DMS 273 treated with DMSO at 0.1 percent for 48 hours (cell line): ENCODE data around the gene CELA3A.
"Not testable (repeated sequence)": the region's sequence is repeated elsewhere in the genome, so short reads cannot be mapped to it uniquely, and the experiment has no call there.

Experiments used
- DNase-seq: peaks from one replicate; lab custom pipeline; 2025; lab: John Stamatoyannopoulos, UW

The CELA3A gene

GRCh38 chr1:21981253-21981652, 20.2 kb upstream of the CELA3A start:
- DNase-seq = not testable (repeated sequence)

- not testable (repeated sequence) for DNase-seq
Measured at GRCh38 chr1:21982122-21982521, 19.3 kb upstream of the CELA3A start.

GRCh38 chr1:21983539-21983938, 17.9 kb upstream of the CELA3A start:
- DNase-seq = not testable (repeated sequence)

GRCh38 chr1:21985893-21986292, 15.6 kb upstream of the CELA3A start:
- not testable (repeated sequence) for DNase-seq

- not testable (repeated sequence) for DNase-seq
Measured at GRCh38 chr1:21986386-21986785, 15.1 kb upstream of the CELA3A start.

- not testable (repeated sequence) for DNase-seq
Measured at GRCh38 chr1:21989672-21990393, 11.6 kb upstream of the CELA3A start.

GRCh38 chr1:21992186-21992585, 9.3 kb upstream of the CELA3A start:
- DNase-seq = not testable (repeated sequence)

- not testable (repeated sequence) for DNase-seq
Measured at GRCh38 chr1:21994716-21995115, 6.7 kb upstream of the CELA3A start.

- not testable (repeated sequence) for DNase-seq
Measured at GRCh38 chr1:21996663-21996970, 4.8 kb upstream of the CELA3A start.

GRCh38 chr1:21997891-21998623, 3.4 kb upstream of the CELA3A start:
- DNase-seq = not testable (repeated sequence)

- DNase-seq = not testable (repeated sequence)
Measured at GRCh38 chr1:21998624-21999294, 2.7 kb upstream of the CELA3A start.

- peak; percentile 73 for DNase-seq
Measured at GRCh38 chr1:21999645-22000044, 1.8 kb upstream of the CELA3A start.

- DNase-seq = not testable (repeated sequence)
Measured at GRCh38 chr1:22002461-22002860, 1.0 kb downstream of the CELA3A start.

GRCh38 chr1:22002875-22003274, 1.4 kb downstream of the CELA3A start:
- not testable (repeated sequence) for DNase-seq

GRCh38 chr1:22003959-22004358, 2.5 kb downstream of the CELA3A start:
- not testable (repeated sequence) for DNase-seq

- DNase-seq = not testable (repeated sequence)
Measured at GRCh38 chr1:22005261-22006149, 4.0 kb downstream of the CELA3A start.

- not testable (repeated sequence) for DNase-seq
Measured at GRCh38 chr1:22006736-22007135, 5.3 kb downstream of the CELA3A start.

- DNase-seq = not testable (repeated sequence)
Measured at GRCh38 chr1:22007262-22007661, 5.8 kb downstream of the CELA3A start.

GRCh38 chr1:22009566-22009965, 8.1 kb downstream of the CELA3A start:
- DNase-seq = not testable (repeated sequence)

- not testable (repeated sequence) for DNase-seq
Measured at GRCh38 chr1:22012752-22013151, 11.3 kb downstream of the CELA3A start.

GRCh38 chr1:22014575-22015206, 13.2 kb downstream of the CELA3A start:
- not testable (repeated sequence) for DNase-seq
